ENCODE results near the gene CAAP1.

The CAAP1 gene

GRCh38 chr9:26892251-26893029 is at the start of gene CAAP1:
Gene CAAP1, minus strand, starts transcription at chr9:26892802. Its CDS starts 87 bp downstream, at chr9:26892715.
- peaks cover 12% of the 10 kb centered on the region for H4K20me1 ChIP-seq
- peak within 1 kb of the TSS; percentile 93 for H3K9ac ChIP-seq
- H3K27me3 ChIP-seq, result no peaks in the 10 kb centered on the region
- peak within 1 kb of the TSS; percentile 97 for H3K27ac ChIP-seq
- TF ChIP-seq Cebpa-rat (IDR thresholded peaks at IDR 0.05), result no peak
- no peaks in the 10 kb centered on the region for H3K9me3 ChIP-seq
- peak within 1 kb of the TSS; percentile 95 for H3K4me3 ChIP-seq
- peaks cover 38% of the 10 kb centered on the region for H3K4me1 ChIP-seq
- peak within 1 kb of the TSS; percentile 73 for H3K4me2 ChIP-seq
- peaks cover 6% of the 10 kb centered on the region; the same call in 1 of the 2 replicates for H3K36me3 ChIP-seq

GRCh38 chr9:26940779-26941178 is 48.2 kb upstream of the CAAP1 start:
- Histone ChIP-seq H3K4me3 (no peak overlapping the region), H3K9me3 (peaks cover 18% of the 10 kb centered on the region), H3K36me3 (peaks cover 59% of the 10 kb centered on the region), H3K27ac (no peak overlapping the region), H4K20me1 (peaks cover 89% of the 10 kb centered on the region), H3K4me2 (no peak overlapping the region), H3K4me1 (peaks cover 16% of the 10 kb centered on the region), H3K27me3 (no peaks in the 10 kb centered on the region), H3K9ac (no peak overlapping the region)
- TF ChIP-seq Cebpa-rat (IDR thresholded peaks at IDR 0.05), result no peak

GRCh38 chr9:26939955-26940711 is 47.5 kb upstream of the CAAP1 start:
- H3K4me3 ChIP-seq, result no peak overlapping the region
- peaks cover 18% of the 10 kb centered on the region for H3K9me3 ChIP-seq
- H3K27me3 ChIP-seq, result no peaks in the 10 kb centered on the region
- H3K27ac ChIP-seq, result no peak overlapping the region
- peaks cover 89% of the 10 kb centered on the region for H4K20me1 ChIP-seq
- H3K4me2 ChIP-seq, result no peak overlapping the region
- peaks cover 60% of the 10 kb centered on the region for H3K36me3 ChIP-seq
- TF ChIP-seq Cebpa-rat (IDR thresholded peaks at IDR 0.05), result no peak
- peaks cover 9% of the 10 kb centered on the region for H3K4me1 ChIP-seq
- H3K9ac ChIP-seq, result no peak overlapping the region

GRCh38 chr9:26937816-26938371 is 45.3 kb upstream of the CAAP1 start:
- Histone ChIP-seq H3K4me2 (no peak overlapping the region), H3K27me3 (no peaks in the 10 kb centered on the region)

GRCh38 chr9:26935847-26936246 is 43.2 kb upstream of the CAAP1 start:
- Histone ChIP-seq H3K9ac (no peak overlapping the region), H3K36me3 (peaks cover 62% of the 10 kb centered on the region), H3K4me1 (no peaks in the 10 kb centered on the region), H3K27me3 (no peaks in the 10 kb centered on the region), H3K27ac (no peak overlapping the region), H3K4me3 (no peak overlapping the region), H3K9me3 (peaks cover 18% of the 10 kb centered on the region), H4K20me1 (peaks cover 56% of the 10 kb centered on the region), H3K4me2 (no peak overlapping the region)
- TF ChIP-seq Cebpa-rat (IDR thresholded peaks at IDR 0.05), result no peak

More at GRCh38 chr9:26937816-26938371, 45.3 kb upstream of the CAAP1 start:
- Histone ChIP-seq H3K4me3 (no peak overlapping the region), H3K4me1 (no peaks in the 10 kb centered on the region), H3K9ac (no peak overlapping the region), H4K20me1 (peaks cover 77% of the 10 kb centered on the region), H3K27ac (no peak overlapping the region), H3K9me3 (peaks cover 18% of the 10 kb centered on the region), H3K36me3 (peaks cover 60% of the 10 kb centered on the region)
- no peak for TF ChIP-seq Cebpa-rat (IDR thresholded peaks at IDR 0.05)

GRCh38 chr9:26928902-26929495 is 36.4 kb upstream of the CAAP1 start:
- Histone ChIP-seq H3K27me3 (no peaks in the 10 kb centered on the region), H4K20me1 (peaks cover 20% of the 10 kb centered on the region; the same call in 1 of the 2 replicates), H3K27ac (no peak overlapping the region), H3K9ac (no peak overlapping the region), H3K9me3 (no peaks in the 10 kb centered on the region), H3K36me3 (peaks cover 89% of the 10 kb centered on the region), H3K4me2 (no peak overlapping the region), H3K4me1 (no peaks in the 10 kb centered on the region), H3K4me3 (no peak overlapping the region)
- no peak for TF ChIP-seq Cebpa-rat (IDR thresholded peaks at IDR 0.05)

GRCh38 chr9:26925609-26926008 is 33.0 kb upstream of the CAAP1 start:
- H3K27ac ChIP-seq, result no peak overlapping the region
- no peaks in the 10 kb centered on the region for H3K4me1 ChIP-seq
- H3K9ac ChIP-seq, result no peak overlapping the region
- no peak for TF ChIP-seq Cebpa-rat (IDR thresholded peaks at IDR 0.05)
- H3K9me3 ChIP-seq, result no peaks in the 10 kb centered on the region
- H3K36me3 ChIP-seq, result peaks cover 93% of the 10 kb centered on the region
- no peak overlapping the region for H3K4me2 ChIP-seq
- H4K20me1 ChIP-seq, result peaks cover 20% of the 10 kb centered on the region; the same call in 1 of the 2 replicates
- H3K27me3 ChIP-seq, result no peaks in the 10 kb centered on the region
- H3K4me3 ChIP-seq, result no peak overlapping the region

- H3K9me3 ChIP-seq, result no peaks in the 10 kb centered on the region
- H3K9ac ChIP-seq, result no peak overlapping the region
- H3K4me2 ChIP-seq, result no peak overlapping the region
- no peaks in the 10 kb centered on the region for H3K4me1 ChIP-seq
- no peak overlapping the region for H3K4me3 ChIP-seq
- H3K27ac ChIP-seq, result no peak overlapping the region
- H3K36me3 ChIP-seq, result peaks cover 94% of the 10 kb centered on the region
- H4K20me1 ChIP-seq, result no peaks in the 10 kb centered on the region
- H3K27me3 ChIP-seq, result no peaks in the 10 kb centered on the region
- no peak for TF ChIP-seq Cebpa-rat (IDR thresholded peaks at IDR 0.05)
Observed at GRCh38 chr9:26919698-26920097, 27.1 kb upstream of the CAAP1 start.

GRCh38 chr9:26913138-26913668 is 20.6 kb upstream of the CAAP1 start:
- TF ChIP-seq Cebpa-rat (IDR thresholded peaks at IDR 0.05), result no peak
- Histone ChIP-seq H3K36me3 (peaks cover 74% of the 10 kb centered on the region), H3K27ac (no peak overlapping the region), H3K27me3 (no peaks in the 10 kb centered on the region), H4K20me1 (no peaks in the 10 kb centered on the region), H3K9ac (no peak overlapping the region), H3K9me3 (no peaks in the 10 kb centered on the region), H3K4me3 (no peak overlapping the region), H3K4me2 (no peak overlapping the region), H3K4me1 (no peaks in the 10 kb centered on the region)

All from BLaER1 (cell line).